ENCODE measurements around the gene TES. TPM values are rescaled to one million over a fixed set of nuclear protein-coding genes. Genes with fewer than 3 reads are reported as not detected.
A peak's percentile ranks its signal among the peaks of the same experiment; 100 is the strongest.
"Not testable (repeated sequence)": the region's sequence is repeated elsewhere in the genome, so short reads cannot be mapped to it uniquely, and the experiment has no call there.

Gene TES, protein sequence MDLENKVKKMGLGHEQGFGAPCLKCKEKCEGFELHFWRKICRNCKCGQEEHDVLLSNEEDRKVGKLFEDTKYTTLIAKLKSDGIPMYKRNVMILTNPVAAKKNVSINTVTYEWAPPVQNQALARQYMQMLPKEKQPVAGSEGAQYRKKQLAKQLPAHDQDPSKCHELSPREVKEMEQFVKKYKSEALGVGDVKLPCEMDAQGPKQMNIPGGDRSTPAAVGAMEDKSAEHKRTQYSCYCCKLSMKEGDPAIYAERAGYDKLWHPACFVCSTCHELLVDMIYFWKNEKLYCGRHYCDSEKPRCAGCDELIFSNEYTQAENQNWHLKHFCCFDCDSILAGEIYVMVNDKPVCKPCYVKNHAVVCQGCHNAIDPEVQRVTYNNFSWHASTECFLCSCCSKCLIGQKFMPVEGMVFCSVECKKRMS
- 10 to 100 TPM; 21.5 to 28.4 (median 23.4) TPM for polyA plus RNA-seq

DNA sequence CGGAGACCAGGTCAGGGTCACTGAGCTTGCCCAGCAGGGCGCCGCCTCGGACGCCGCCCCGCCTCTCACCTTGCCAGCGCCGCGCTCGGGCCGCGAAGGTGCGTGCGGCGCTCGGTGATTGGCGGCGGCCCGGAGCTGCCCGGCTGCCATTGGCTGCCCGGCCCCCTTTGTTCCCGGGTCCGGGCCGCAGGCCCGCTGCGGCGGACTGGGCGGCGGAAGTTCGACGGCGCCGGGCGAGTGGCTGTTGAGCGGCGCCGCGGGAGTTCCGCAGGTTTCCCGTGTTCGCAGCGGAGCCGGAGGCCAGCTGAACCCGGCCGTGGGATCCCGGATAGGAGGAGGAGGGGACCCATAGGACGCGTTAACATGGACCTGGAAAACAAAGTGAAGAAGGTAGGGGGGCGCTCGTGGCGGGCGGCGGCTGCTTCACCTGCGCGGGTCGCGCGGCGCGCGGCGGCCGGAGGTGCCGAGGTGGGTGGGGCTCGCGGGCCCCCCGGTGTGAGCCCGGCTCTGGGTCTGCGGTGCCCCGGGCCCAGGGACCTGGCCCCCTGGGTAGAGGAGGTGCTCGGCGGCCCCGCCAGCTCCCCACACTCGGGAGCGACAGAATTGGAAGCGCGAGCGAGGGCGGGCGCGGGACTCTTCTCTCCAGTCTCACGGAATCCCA is at the start of gene TES:
TES (plus strand) TSS at position 195 of the 661 bp plus-strand sequence; CDS start at position 364, 169 bp downstream.
- 1 to 2% (median 1%) methylated on average over 81 to 83 of the region's 83 CpGs for WGBS, 3 donors
- peak within 1 kb of the TSS; percentile 95 for H3K27ac ChIP-seq (ENCODE audit: low read depth, low read length)

DNA sequence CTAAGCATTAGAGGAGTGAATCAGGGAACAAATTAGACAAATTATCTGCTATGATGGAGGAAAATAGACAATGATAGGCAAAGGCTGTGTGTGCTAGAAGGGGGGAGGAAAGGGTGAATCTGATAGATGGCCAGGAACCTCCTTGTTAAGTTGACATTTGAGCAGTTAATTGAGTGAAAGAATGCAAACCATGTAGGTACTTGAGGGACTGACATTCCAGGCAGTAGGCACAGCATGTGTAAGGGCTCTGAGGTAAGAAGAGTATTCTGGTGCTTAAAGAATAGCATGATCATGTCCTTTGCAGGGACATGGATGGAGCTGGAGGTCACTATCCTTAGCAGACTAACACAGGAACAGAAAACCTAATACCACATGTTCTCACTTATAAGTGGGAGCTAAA is 48.6 kb upstream of the TES start:
- H3K27ac ChIP-seq (ENCODE audit: low read depth, low read length), result no peak overlapping the region

DNA sequence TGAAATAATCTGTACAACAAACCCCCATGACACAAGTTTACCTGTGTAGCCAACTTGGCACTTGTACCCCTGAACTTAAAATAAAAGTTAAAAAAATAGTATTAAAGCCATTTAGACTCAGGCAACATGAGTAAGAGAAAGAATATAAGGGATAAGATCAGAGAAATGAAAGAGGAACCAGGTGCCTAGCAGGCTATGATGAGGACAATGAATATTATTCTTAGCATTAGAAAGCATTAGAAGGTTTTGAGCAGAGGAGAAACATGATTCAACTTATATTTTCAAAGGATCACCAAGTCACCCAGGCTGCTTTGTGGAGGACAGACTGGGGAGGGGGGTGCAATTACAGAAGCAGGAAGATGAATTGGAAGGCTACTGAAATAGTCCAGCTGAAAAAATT is 48.1 kb upstream of the TES start:
- no peak overlapping the region for H3K27ac ChIP-seq (ENCODE audit: low read depth, low read length)

DNA sequence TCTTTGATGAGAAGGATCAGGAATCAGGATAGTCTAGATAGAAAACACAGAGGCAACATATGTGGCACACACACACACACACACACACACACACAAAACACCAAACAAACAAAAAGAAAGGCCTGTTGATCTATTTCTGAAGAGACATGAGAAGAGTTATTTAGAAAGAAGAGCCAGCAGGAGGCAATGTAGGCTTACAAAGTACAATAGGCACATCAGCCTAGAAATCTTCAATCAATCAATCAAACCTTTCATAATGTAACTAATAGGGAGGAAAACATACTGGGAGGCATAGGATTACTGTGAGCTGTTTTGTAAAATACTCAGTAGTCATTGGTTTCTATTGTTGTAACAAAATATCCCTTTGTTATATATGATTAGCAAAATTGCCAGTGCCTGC is 47.3 kb upstream of the TES start:
- no peak overlapping the region for H3K27ac ChIP-seq (ENCODE audit: low read depth, low read length)

DNA sequence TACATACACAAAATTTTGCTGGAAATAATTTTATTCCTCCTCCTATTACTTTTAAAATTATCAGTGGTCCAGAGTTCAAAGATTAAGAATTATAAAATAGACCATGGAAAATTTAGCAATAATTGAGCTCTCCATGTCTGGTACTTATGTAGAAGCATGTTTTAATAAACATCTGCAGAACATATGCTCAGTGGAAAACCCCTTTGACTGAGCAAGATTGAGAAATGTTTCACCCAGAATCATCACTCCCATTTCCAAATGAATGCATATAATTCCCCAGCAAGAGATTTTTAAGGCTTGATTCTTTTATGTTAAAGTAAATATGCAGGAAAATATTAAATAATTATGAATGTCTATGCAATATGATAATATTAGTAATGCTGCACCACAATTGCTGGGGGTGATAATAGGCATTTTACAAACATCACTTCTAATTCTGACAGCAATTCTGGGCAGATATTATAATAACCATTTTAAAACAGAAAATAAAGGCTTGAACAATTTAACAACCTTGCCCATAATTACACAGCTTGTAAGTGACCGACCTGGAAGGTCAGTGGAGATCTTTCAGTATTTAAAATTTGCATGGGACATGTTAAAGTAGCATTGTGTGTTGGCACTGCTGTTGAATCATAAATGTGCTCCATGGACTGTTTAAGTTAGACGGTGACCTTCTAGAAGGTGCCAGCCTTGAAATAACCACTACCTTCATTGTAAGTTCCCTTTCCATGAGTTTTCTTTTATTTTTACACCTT is 45.6 kb upstream of the TES start:
- H3K27ac ChIP-seq (ENCODE audit: low read depth, low read length), result no peak overlapping the region
- 75 to 85% (median 83%) methylated on average over 2 of the region's 2 CpGs for WGBS, 3 donors

DNA sequence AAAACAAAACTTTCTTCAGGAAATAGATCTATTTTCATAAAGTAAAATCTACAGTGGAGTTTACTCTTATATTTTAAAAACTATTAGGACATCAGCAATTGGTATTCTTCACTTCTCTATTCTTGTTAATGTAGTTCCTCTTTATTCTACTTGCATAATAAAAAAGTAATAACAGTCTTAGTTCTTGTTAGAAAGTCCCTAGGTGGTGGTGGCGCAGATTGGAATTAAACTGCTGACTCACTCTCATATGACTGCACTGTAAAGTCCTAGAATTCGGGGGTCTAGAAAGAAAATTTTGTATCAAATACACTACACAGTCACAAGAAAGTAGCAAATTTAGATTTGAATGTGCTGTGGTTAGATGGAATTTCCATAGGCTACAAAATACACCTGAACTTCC is 44.6 kb upstream of the TES start:
- WGBS, 3 donors, result 48 to 89% (median 67%) methylated on average over 2 of the region's 2 CpGs
- H3K27ac ChIP-seq (ENCODE audit: low read depth, low read length), result no peak overlapping the region

DNA sequence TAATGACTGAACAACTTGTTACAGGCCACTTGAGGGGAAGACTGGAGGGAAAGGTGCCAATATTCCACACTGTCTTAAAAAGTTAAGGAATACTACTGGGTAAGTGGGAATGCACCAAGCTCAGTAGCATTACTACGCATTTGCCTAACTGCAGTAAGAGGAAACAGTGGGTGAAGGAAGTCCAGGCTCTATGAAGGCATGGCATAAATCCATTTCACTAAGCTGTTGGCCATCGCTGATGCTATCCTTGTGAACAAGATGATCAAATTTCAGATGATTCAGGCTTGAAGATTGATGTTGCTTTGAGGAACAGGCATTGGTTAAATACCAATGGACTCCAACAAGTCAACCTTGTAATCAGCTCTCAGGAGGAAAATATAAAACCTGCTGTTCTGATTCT is 44.2 kb upstream of the TES start:
- WGBS, 3 donors, result 68 to 95% (median 73%) methylated on average over 2 of the region's 2 CpGs
- H3K27ac ChIP-seq (ENCODE audit: low read depth, low read length), result no peak overlapping the region

DNA sequence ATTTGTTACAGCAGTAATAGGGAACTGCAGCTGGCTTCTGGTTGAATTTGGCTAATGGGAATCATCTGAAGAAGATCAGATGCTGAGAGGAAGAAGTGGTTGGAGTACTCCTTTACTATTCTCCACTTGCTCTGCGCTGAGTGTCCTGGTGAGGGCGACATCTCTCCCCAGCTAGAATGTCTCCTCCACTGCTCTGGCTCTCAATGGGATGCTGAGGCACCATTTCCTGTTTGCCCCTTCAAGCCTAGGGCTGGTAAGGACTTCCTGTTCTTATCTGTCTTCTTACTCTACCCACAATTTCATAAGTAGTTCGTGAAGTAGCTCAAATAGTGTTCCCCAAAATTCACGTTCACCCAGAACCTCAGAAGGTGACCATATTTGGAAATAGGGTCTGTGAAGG is 43.2 kb upstream of the TES start:
- 67 to 80% (median 68%) methylated on average over 4 of the region's 4 CpGs for WGBS, 3 donors

DNA sequence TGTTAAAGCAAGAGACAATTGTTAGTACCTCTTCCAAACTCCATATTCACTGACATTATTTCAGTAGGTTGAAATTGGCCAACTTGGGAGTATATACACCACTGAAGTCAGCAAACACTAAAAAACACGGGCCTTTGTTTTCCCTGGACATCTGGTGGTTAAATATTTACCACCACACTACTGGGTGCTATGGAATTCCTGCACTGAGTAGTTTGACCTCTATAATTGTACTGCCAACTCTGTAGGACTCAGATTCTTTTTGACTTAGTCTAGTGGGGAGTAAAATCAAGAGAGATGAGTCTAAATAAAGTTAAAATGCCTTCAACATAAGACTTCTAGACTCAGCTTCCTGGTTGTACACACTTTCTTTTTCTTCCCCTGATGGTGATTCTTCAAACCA is 41.3 kb upstream of the TES start:
- WGBS, 3 donors, result 33 to 78% (median 69%) methylated on average over 1 of the region's 1 CpG
- H3K27ac ChIP-seq (ENCODE audit: low read depth, low read length), result no peak overlapping the region

More for the DNA sequence above, 43.2 kb upstream of the TES start:
- no peak overlapping the region for H3K27ac ChIP-seq (ENCODE audit: low read depth, low read length)

DNA sequence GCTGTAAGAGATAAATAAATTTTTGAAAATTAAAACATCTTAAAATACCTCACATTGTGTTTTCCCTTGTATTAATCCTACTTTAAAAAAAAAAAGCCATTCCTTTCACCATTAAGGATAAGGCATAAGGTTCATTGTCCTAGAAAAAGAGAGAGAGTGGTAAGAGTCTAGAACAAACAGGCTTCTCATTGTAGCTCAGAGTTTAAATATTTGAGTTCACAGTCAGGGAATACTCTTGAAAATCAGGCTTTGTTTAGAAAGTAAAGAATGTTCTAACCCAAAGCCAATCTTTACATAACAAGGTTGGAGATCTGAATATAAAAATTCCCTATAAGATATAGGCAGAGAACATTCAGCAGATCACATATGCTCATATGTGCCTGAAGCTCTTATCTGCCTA is 40.2 kb upstream of the TES start:
- H3K27ac ChIP-seq (ENCODE audit: low read depth, low read length), result no peak overlapping the region

DNA sequence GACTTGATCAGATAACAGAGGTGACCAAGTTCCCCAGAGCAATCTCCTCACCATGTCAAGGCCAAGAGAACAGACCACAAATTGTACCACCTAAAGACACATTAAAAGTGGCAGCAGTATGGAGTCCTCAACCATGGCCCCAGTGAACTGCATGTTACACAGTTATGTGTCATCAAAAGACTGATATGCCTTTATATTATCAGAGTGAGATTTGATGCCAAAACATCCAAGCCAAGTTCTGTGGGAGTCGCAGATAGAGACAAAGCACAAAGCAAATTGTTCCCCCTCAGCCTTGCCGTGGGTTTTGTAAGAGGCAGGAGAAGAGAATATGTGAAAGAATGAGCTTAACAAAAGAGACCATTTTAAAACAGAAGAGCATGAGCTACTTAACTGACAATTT is 39.2 kb upstream of the TES start:
- 24 to 58% (median 54%) methylated on average over 2 of the region's 2 CpGs for WGBS, 3 donors
- no peak overlapping the region for H3K27ac ChIP-seq (ENCODE audit: low read depth, low read length)

DNA sequence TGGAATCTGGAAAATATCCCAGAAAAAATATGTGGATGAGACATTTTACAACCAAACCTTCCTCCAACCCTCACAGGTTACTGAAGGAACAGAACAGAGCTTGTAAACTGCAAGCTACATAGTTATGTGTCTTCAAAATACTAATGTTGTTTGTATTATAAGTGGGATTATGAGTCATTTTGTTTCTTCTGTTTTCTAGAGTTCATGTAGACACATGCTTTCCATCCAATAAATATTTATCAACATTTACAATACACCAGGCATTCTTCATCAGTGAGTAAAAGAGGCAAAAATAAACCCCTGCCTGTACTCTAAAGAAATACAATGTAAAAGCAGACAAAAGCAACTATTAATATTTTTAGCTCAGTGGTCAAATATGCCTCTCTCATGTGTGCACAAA is 38.0 kb upstream of the TES start:
- no peak overlapping the region for H3K27ac ChIP-seq (ENCODE audit: low read depth, low read length)

DNA sequence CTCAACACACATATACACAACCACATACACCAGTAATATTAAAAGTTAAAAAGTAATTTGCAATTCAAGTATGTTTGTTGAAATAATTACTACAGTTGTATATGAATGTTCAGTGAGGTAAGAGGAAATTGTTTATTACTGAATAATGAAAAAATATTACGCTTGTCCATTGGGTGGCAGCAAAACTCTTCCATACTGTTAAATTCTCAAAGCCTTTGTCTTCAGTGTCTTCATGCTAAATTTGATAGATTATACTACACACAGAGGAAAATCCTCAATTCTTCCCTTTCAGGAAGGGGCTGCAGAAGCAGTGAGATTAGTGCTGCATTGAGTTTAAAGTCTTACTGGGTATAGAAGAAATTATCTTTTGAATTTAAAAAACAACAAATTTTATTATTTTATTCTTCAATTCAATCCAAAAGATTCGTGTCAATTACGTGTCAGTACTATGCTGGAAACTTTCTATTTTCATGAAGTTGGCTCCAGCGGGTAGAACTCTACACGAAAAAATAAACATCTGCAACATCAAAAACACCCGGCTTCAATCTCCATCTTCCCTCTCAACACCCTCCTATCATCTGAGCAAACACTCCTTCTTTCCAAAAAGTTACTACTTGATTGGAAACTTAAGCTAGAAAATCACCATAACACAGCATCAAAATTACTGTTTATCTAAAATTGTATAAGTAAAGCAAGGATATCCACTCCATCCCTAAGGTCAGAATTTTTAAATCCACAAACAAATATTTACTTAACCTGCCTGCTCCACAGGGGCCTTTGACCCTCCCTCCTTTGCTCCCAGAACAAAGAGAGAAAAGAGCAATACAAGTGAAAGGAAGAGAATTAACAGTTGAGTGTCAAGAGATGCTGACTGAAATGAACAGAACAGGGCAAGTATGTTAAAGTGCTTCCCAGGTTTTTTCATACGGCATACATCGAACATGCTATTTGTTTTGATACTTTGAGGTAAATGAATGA is 37.0 kb upstream of the TES start:
- H3K27ac ChIP-seq (ENCODE audit: low read depth, low read length), result no peak overlapping the region
- WGBS, 3 donors, result 60 to 68% (median 67%) methylated on average over 8 of the region's 8 CpGs

DNA sequence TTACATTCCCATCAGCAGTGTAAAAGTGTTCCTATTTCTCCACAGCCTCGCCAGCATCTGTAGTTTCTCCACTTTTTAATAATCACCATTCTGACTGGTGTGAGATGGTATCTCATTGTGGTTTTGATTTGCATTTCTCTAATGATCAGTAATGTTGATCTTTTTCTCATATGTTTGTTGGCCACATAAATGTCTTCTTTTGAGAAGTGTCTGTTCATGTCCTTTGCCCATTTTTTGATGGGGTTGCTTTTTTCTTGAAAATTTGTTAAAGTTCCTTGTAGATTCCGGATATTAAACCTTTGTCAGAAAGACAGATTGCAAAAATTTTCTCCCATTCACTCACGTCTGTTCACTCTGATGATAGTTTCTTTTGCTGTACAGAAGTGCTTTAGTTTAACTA is 35.2 kb upstream of the TES start:
- 94 to 98% (median 97%) methylated on average over 3 of the region's 3 CpGs for WGBS, 3 donors
- H3K27ac ChIP-seq (ENCODE audit: low read depth, low read length), result not testable (repeated sequence)

DNA sequence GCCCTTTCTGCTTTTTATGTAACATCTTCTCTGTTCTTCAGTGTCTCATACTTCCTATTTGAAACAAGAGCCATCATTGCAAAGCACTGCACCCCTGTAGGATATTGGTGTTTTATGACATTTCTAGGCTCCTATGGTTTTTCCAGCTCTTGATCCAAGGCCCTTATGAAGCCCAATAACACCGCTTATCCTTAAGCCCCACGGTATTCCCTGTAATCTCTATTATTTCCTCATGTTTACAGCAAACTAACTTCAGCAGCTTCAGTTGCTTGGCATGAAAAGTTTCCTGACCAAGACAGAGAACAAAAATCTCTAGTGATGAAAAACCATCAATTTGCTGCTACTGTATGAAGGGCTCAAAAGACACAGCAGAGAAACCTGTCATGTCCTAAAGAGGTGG is 34.1 kb upstream of the TES start:
- WGBS, 3 donors, result 84 to 91% (median 90%) methylated on average over 2 of the region's 2 CpGs
- H3K27ac ChIP-seq (ENCODE audit: low read depth, low read length), result no peak overlapping the region

DNA sequence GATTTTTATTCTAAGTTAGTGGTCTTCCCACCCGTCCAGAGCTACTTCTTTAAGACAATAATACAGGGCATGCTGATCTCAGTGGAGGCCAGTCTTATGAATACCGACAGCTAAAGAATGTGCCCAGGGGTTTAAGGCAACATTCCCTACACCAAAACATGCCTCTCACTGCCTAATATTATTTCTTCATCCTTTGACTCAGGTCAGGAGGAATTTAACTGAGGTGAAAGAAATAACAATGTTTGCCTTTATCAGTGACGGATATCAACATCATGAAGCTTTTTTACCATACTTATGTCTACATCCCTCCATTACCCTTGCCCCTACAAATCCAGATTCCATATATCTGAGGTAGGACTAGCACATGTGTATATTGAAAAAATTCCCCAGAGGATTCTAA is 33.3 kb upstream of the TES start:
- 75 to 85% (median 78%) methylated on average over 3 of the region's 3 CpGs for WGBS, 3 donors
- no peak overlapping the region for H3K27ac ChIP-seq (ENCODE audit: low read depth, low read length)

DNA sequence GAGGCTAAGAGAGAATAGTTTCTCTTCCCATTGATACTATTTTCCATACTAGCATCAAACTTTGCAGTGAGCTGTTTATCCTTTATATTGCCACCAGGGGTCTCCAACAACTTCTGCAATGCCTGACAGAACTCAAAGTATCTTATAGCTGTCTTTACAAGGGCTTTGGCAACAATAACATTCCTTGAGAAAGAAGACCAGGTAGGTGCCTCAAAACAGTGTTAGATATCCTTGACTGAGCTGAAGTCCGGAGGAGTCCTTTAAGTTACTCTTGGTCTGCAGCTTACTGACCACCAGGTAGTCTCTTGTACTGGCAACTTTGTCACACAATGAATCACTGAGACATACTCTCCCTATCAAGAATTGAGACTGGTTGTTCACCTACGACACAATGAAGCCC is 30.0 kb upstream of the TES start:
- 35 to 74% (median 60%) methylated on average over 2 of the region's 2 CpGs for WGBS, 3 donors

DNA sequence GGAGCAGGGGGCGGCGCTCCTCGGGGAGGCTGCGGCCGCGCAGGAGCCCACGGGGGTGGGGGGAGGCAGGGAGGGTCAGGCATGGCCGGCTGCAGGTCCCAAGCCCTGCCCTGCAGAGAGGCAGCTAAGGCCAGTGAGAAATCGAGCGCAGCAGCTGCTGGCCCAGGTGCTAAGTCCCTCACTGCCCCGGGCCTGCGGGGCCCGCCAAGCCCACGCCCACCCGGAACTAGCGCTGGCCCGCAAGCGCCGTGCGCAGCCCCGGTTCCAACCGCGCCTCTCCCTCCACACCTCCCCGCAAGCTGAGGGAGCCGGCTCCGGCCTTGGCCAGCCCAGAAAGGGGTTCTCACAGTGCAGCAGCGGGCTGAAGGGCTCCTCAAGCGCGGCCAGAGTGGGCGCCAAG is 28.3 kb upstream of the TES start:
- 93 to 96% (median 95%) methylated on average over 24 to 30 of the region's 30 CpGs for WGBS, 3 donors
- H3K27ac ChIP-seq (ENCODE audit: low read depth, low read length), result no peak overlapping the region

More for the DNA sequence above, 30.0 kb upstream of the TES start:
- H3K27ac ChIP-seq (ENCODE audit: low read depth, low read length), result no peak overlapping the region

DNA sequence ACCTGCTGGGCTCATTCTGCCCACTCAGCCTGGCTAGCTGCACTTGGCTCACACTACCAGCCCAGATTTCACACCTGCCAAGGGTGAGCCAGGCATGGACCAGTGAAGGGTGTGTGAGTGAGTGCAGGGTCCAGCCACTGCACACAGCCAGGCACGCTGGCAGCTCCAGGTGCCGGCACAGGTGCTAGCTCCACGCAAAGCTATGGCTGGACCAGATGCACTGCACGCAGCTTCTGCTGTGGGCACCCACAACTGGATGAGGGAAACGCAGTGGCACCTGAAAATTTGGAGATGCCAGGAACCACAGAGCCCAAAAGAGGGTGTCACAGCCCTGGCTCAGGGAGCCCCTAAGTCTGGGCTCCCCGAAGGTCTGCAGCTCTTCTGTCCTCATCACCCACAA is 24.9 kb upstream of the TES start:
- H3K27ac ChIP-seq (ENCODE audit: low read depth, low read length), result no peak overlapping the region
- 90 to 96% (median 92%) methylated on average over 6 of the region's 6 CpGs for whole genome bisulfite sequencing, 3 donors
